IMR-90 (cell line): ENCODE results near the gene STX4. TPM values are rescaled to one million over a fixed set of nuclear protein-coding genes. Genes with fewer than 3 reads are reported as not detected.
"Not testable (repeated sequence)": the region's sequence is repeated elsewhere in the genome, so short reads cannot be mapped to it uniquely, and the experiment has no call there.

Source experiments
- ATAC-seq: fragments of 200-7000 bp; cut with Tn5 transposase; 2 replicates; pipeline ENCODE4 v1.9.1; 2020; ENCODE audit warnings: low read depth, mild to moderate bottlenecking, moderate library complexity
- BruUV-seq: library from RNA; stranded (reverse); fragments of 400-500 nt; replicated peaks from 2 replicates; lab custom pipeline; 2021; lab: Mats Ljungman, UMichigan
- CTCF ChIA-PET: fragments of 300-600 bp; formaldehyde crosslinking; extraction: SDS; loops from one replicate; lab custom pipeline; 2021; ENCODE audit warnings: antibody characterized with exemption; lab: Yijun Ruan, JAX
- POLR2A ChIA-PET: fragments of 300-600 bp; sonication (Branson Sonifier 250); formaldehyde crosslinking; loops from one replicate; lab custom pipeline; 2022; ENCODE audit warnings: antibody characterized with exemption; ENCODE audit not compliant: unreplicated experiment; lab: Charles Lee
- DNase-seq: peaks from one replicate; pipeline ENCODE4 v3.0.0; 2013
- H2AFZ ChIP-seq: replicated peaks from 2 replicates; pipeline ENCODE3; 2013; ENCODE audit warnings: low read length, mild to moderate bottlenecking; ENCODE audit not compliant: poor library complexity
- H2AK5ac ChIP-seq: 2 replicates; pipeline ENCODE4 v1.6.1; 2013; ENCODE audit warnings: low read depth, low read length, inconsistent platforms
- H2AK9ac ChIP-seq: replicated peaks from 2 replicates; pipeline ENCODE3; 2013; ENCODE audit warnings: mild to moderate bottlenecking, low read depth, low read length, moderate library complexity; ENCODE audit not compliant: poor library complexity
- H2BK120ac ChIP-seq: 2 replicates; pipeline ENCODE4 v1.6.1; 2013; ENCODE audit warnings: low read depth, low read length, inconsistent platforms
- H2BK15ac ChIP-seq: 3 replicates; pipeline ENCODE4 v1.6.1; 2013; ENCODE audit warnings: low read depth, low read length, inconsistent platforms
- H2BK20ac ChIP-seq: 2 replicates; pipeline ENCODE4 v1.6.1; 2013; ENCODE audit warnings: low read depth, mild to moderate bottlenecking, inconsistent platforms, low read length, moderate library complexity
- H2BK5ac ChIP-seq: 2 replicates; pipeline ENCODE4 v1.6.1; 2013; ENCODE audit warnings: mild to moderate bottlenecking, low read depth, low read length, inconsistent platforms; ENCODE audit not compliant: poor library complexity, severe bottlenecking
- H3K14ac ChIP-seq: replicated peaks from 2 replicates; pipeline ENCODE4 v1.6.1; 2013; ENCODE audit warnings: low read depth, low read length, inconsistent platforms
- H3K18ac ChIP-seq: 2 replicates; pipeline ENCODE4 v1.6.1; 2013; ENCODE audit warnings: low read depth, low read length, control low read depth
- H3K23ac ChIP-seq: 2 replicates; pipeline ENCODE4 v1.6.1; 2013; ENCODE audit warnings: low read depth, low read length, inconsistent platforms
- H3K27ac ChIP-seq: 2 replicates; pipeline ENCODE4 v1.5.1; 2013; ENCODE audit warnings: mild to moderate bottlenecking, control low read depth, low read length; ENCODE audit not compliant: insufficient read depth
- H3K27me3 ChIP-seq: 2 replicates; pipeline ENCODE4 v1.6.1; 2013; ENCODE audit warnings: low read length; ENCODE audit not compliant: control insufficient read depth, insufficient read depth
- H3K36me3 ChIP-seq: 2 replicates; pipeline ENCODE4 v1.6.1; 2013; ENCODE audit warnings: low read length, mixed read lengths; ENCODE audit not compliant: control insufficient read depth, insufficient read depth
- H3K4ac ChIP-seq: 2 replicates; pipeline ENCODE4 v1.6.1; 2013; ENCODE audit warnings: low read depth, low read length, inconsistent platforms
- H3K4me1 ChIP-seq: 2 replicates; pipeline ENCODE4 v1.6.1; 2013; ENCODE audit warnings: low read length, mixed read lengths; ENCODE audit not compliant: control insufficient read depth, insufficient read depth
- H3K4me2 ChIP-seq: 2 replicates; pipeline ENCODE4 v1.6.1; 2013; ENCODE audit warnings: low read depth, mild to moderate bottlenecking, control low read depth, low read length, moderate library complexity
- H3K4me3 ChIP-seq: 2 replicates; pipeline ENCODE4 v1.5.1; 2013; ENCODE audit warnings: low read depth, mild to moderate bottlenecking, control low read depth, low read length, moderate library complexity; ENCODE audit not compliant: insufficient read depth
- H3K56ac ChIP-seq: 2 replicates; pipeline ENCODE4 v1.6.1; 2013; ENCODE audit warnings: low read length, inconsistent platforms; ENCODE audit not compliant: insufficient read depth; ENCODE audit errors: extremely low read depth
- H3K79me1 ChIP-seq, 2 experiments: 2 replicates each; pipeline ENCODE4 v1.6.1; 2013; ENCODE audit warnings: low read length in 2 of 2, inconsistent platforms in 1 of 2, low read depth in 1 of 2
- H3K9ac ChIP-seq: 2 replicates; pipeline ENCODE4 v1.6.1; 2013; ENCODE audit warnings: low read depth, low read length, control low read depth
- H3K9me1 ChIP-seq: 2 replicates; pipeline ENCODE4 v1.6.1; 2013; ENCODE audit warnings: low read length, inconsistent platforms; ENCODE audit not compliant: insufficient read depth
- H3K9me3 ChIP-seq: 2 replicates; pipeline ENCODE4 v1.6.1; 2013; ENCODE audit warnings: low read length; ENCODE audit not compliant: control insufficient read depth, insufficient read depth
- H4K20me1 ChIP-seq: 2 replicates; pipeline ENCODE4 v1.6.1; 2013; ENCODE audit warnings: low read length, inconsistent platforms; ENCODE audit not compliant: insufficient read depth
- H4K5ac ChIP-seq: 2 replicates; pipeline ENCODE4 v1.6.1; 2013; ENCODE audit warnings: mild to moderate bottlenecking, low read depth, low read length, control low read depth
- H4K8ac ChIP-seq, 2 experiments: 2 replicates each; pipeline ENCODE4 v1.6.1; 2013; ENCODE audit warnings: low read depth in 2 of 2, low read length in 2 of 2, control low read depth in 1 of 2, inconsistent platforms in 1 of 2
- H4K91ac ChIP-seq: 2 replicates; pipeline ENCODE4 v1.6.1; 2013; ENCODE audit warnings: low read depth, low read length, inconsistent platforms; ENCODE audit not compliant: insufficient read depth
- WGBS, 2 experiments: methylation state at CpG; one replicate each; pipeline versions ENCODE4 v1.1.5 to v1.1.7; 2013; ENCODE audit warnings: missing lambda C conversion rate in 2 of 2; ENCODE audit not compliant: insufficient read length in 1 of 2; ENCODE audit errors: extremely low coverage in 2 of 2; 5-methylcytosine and 5-hydroxymethylcytosine counted together
- dilution Hi-C: fragments of 300-500 bp; cut with HindIII; formaldehyde crosslinking; loops from one replicate; pipeline ENCODE4 v1.14.3; 2018; ENCODE audit warnings: low sequenced_read_pairs; ENCODE audit not compliant: unreplicated experiment
- in situ Hi-C: fragments of 300-500 bp; cut with MboI; formaldehyde crosslinking; loops from 3 replicates; pipeline ENCODE4 v1.14.3; 2019; ENCODE audit warnings: low sequenced_read_pairs, inconsistent platforms, mixed read lengths
- intact Hi-C: fragments of 100-400 bp; cut with micrococcal nuclease; formaldehyde crosslinking; loops from 2 replicates; pipeline ENCODE4 v1.10.0; 2022
- polyA plus RNA-seq, 3 experiments: library from polyadenylated mRNA; depleted of rRNA; stranded (reverse); fragments of >200 nt; gene quantifications; 2 replicates each; pipeline ENCODE4 v1.2.3, GENCODE V29; 2012; ENCODE audit warnings: low replicate concordance in 1 of 3
- total RNA-seq: library from RNA; depleted of rRNA; stranded (reverse); fragments of >200 nt; gene quantifications from 2 replicates; pipeline ENCODE4 v1.2.3, GENCODE V29; 2012

STX4 gene
- total and polyA plus RNA-seq, 2 of the 4 experiments (the other 2 are of a cell fraction) = 23.5 to 67.9 TPM

GRCh38 chr16:31017756-31018155 is 15.6 kb upstream of the STX4 start:
- H3K9me3 ChIP-seq, H2BK20ac ChIP-seq, H2BK15ac ChIP-seq, DNase-seq, H3K36me3 ChIP-seq, H3K4me3 ChIP-seq, H4K5ac ChIP-seq, H2AFZ ChIP-seq, in situ Hi-C loops, POLR2A ChIA-PET, H4K20me1 ChIP-seq, ATAC-seq, H3K4me2 ChIP-seq, H3K56ac ChIP-seq, H4K8ac ChIP-seq, CTCF ChIA-PET, H3K27ac ChIP-seq, H3K14ac ChIP-seq, H3K18ac ChIP-seq, H3K23ac ChIP-seq, H3K4me1 ChIP-seq, BruUV-seq, intact Hi-C loops, dilution Hi-C loops, H2AK5ac ChIP-seq, H4K91ac ChIP-seq, H3K79me1 ChIP-seq, H2BK5ac ChIP-seq, H3K27me3 ChIP-seq, H3K4ac ChIP-seq, H3K9me1 ChIP-seq, H3K9ac ChIP-seq, H2AK9ac ChIP-seq, H2BK120ac ChIP-seq: not testable (repeated sequence)
- WGBS, 2 experiments = no CpG with 5 or more reads among the region's 10 CpGs
